RWPE2 (cell line): ENCODE data around the gene UQCR10.

ENCODE experiments used
- ATAC-seq: fragments of 200-7000 bp; cut with Tn5 transposase; 3 replicates; pipeline ENCODE4 v1.9.1; 2021; ENCODE audit warnings: low read depth
- DNase-seq: peaks from one replicate; pipeline ENCODE4 v3.0.0-alpha.2; 2020; ENCODE audit warnings: low spot score
- H3K27ac ChIP-seq: fragments of 450-650 bp; 2 replicates; pipeline ENCODE4 v1.5.1; 2017; ENCODE audit warnings: mild to moderate bottlenecking; ENCODE audit not compliant: poor library complexity, severe bottlenecking
- H3K27me3 ChIP-seq: fragments of 250-450 bp; sonication (Bioruptor Pico); 2 replicates; pipeline ENCODE4 v1.5.1; 2021; ENCODE audit warnings: mild to moderate bottlenecking, moderate library complexity; ENCODE audit not compliant: insufficient read depth, poor library complexity, severe bottlenecking
- H3K36me3 ChIP-seq: fragments of 250-450 bp; sonication (Bioruptor Pico); 2 replicates; pipeline ENCODE4 v1.5.1; 2020; ENCODE audit warnings: low read depth, mild to moderate bottlenecking, moderate library complexity
- H3K4me1 ChIP-seq: fragments of 250-450 bp; sonication (Bioruptor Pico); 2 replicates; pipeline ENCODE4 v1.5.1; 2021; ENCODE audit warnings: mild to moderate bottlenecking, moderate library complexity; ENCODE audit not compliant: insufficient read depth, poor library complexity, severe bottlenecking
- H3K4me3 ChIP-seq: fragments of 250-450 bp; sonication (Bioruptor Pico); 2 replicates; pipeline ENCODE4 v1.5.1; 2021; ENCODE audit warnings: mild to moderate bottlenecking, moderate library complexity; ENCODE audit not compliant: severe bottlenecking
- H3K9me3 ChIP-seq: fragments of 250-450 bp; sonication (Bioruptor Pico); 2 replicates; pipeline ENCODE4 v1.5.1; 2021; ENCODE audit warnings: mild to moderate bottlenecking, moderate library complexity; ENCODE audit not compliant: severe bottlenecking
- TF ChIP-seq, protein P1 (sequence below): fragments of 450-650 bp; IDR thresholded peaks from one replicate; pipeline ENCODE4 v1.5.1; 2017; ENCODE audit warnings: mild to moderate bottlenecking, moderate library complexity; ENCODE audit not compliant: poor library complexity, severe bottlenecking

Gene UQCR10

DNA sequence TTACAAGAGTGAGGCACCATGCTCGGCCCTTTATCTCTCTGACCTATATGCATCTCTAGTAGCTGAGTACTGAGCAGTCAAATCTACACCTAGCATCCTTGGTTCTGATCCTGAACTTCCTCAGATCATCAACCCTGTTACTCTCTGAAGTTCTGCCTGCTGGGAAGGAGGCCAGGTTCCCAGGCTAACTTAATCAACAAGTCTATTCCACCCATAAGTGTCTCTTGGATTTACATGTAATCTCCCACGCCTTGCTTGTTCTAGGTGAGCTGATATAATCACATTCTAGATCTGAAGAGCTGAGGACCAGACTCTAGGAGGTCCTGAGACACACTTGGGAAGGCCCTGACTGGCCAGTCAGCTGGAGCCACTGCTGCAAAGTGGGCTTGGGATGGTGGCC is 25.2 kb upstream of the UQCR10 start:
- TF ChIP-seq, protein P1, sequence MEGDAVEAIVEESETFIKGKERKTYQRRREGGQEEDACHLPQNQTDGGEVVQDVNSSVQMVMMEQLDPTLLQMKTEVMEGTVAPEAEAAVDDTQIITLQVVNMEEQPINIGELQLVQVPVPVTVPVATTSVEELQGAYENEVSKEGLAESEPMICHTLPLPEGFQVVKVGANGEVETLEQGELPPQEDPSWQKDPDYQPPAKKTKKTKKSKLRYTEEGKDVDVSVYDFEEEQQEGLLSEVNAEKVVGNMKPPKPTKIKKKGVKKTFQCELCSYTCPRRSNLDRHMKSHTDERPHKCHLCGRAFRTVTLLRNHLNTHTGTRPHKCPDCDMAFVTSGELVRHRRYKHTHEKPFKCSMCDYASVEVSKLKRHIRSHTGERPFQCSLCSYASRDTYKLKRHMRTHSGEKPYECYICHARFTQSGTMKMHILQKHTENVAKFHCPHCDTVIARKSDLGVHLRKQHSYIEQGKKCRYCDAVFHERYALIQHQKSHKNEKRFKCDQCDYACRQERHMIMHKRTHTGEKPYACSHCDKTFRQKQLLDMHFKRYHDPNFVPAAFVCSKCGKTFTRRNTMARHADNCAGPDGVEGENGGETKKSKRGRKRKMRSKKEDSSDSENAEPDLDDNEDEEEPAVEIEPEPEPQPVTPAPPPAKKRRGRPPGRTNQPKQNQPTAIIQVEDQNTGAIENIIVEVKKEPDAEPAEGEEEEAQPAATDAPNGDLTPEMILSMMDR = no peak
- Histone ChIP-seq H3K36me3 (0 out of 2 replicates have a peak, but pooled peaks cover 3% of the 10 kb centered on the region), H3K4me3 (no peak overlapping the region), H3K9me3 (no peaks in the 10 kb centered on the region), H3K27ac (no peak overlapping the region), H3K4me1 (peaks cover 11% of the 10 kb centered on the region), H3K27me3 (no peaks in the 10 kb centered on the region)
- DNase-seq = no peak
- ATAC-seq = no peak

DNA sequence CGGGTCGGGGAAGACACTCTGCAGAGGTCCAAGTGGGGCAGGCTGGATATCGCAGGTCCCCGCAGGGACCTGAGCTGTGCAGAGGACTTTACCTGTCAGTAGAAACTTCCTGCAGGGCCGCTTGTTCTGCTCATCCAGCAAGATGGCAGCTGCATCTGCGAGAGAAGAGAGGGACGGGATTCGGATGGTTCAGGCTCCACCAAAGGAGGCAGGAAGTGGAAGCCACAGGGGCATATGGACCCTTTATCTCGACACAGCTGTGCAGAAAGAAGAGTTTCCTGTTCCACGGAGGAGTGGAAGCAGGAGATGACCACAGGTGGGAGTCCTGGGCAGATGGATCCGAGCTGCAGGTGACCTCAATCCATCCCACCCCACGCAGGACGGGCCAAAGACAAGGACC is 24.8 kb upstream of the UQCR10 start:
- TF ChIP-seq, protein P1 = no peak
- no peak for ATAC-seq
- Histone ChIP-seq H3K27ac (no peak overlapping the region), H3K27me3 (no peaks in the 10 kb centered on the region), H3K36me3 (0 out of 2 replicates have a peak, but pooled peaks cover 3% of the 10 kb centered on the region), H3K9me3 (no peaks in the 10 kb centered on the region), H3K4me3 (no peak overlapping the region), H3K4me1 (peaks cover 11% of the 10 kb centered on the region)
- DNase-seq = no peak

DNA sequence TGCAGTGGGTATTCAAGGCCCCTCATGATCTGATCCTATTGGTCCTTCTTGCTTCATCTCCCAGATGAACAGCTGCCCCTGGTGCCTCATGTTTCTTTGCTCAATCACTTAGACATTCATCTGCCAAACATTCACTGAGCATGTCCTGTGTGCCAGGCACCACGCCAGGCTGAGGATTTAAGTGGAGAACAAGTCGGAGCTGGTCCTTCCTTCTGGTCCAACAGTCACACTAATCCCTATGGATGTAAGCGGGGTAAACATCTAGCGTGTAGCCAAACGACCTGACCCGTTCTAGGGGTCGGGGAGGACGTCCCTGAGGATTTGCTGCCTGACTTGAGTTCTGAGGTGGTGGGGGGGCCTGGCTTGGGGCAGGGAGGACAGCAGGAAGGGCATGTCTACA is 22.3 kb upstream of the UQCR10 start:
- ATAC-seq (peak; percentile 91), DNase-seq (peak; percentile 89)
- Histone ChIP-seq H3K27me3 (no peaks in the 10 kb centered on the region), H3K4me1 (peaks cover 11% of the 10 kb centered on the region), H3K4me3 (no peak overlapping the region), H3K36me3 (0 out of 2 replicates have a peak, but pooled peaks cover 3% of the 10 kb centered on the region), H3K9me3 (no peaks in the 10 kb centered on the region), H3K27ac (peak overlapping the region; percentile 63)
- TF ChIP-seq, protein P1 = no peak

DNA sequence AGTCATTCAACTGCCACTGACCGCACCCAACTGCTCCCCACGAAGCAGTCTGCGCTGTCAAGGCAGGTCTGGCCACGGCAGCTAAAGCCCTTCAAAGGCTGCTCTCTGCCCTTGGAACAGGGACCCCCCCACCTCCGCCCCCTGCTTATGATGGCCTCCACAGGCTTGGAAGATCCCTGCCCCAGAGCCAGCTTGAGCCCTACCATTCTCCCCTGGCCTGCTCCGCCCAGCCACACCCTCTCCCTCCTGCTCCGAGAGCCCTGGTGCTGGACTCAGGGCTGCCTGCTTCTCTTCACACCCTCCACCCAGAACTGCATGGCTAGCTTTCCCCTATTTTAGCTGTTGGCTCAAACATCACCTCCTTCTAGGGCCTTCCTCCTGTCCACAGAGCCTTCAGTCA is 19.3 kb upstream of the UQCR10 start:
- Histone ChIP-seq H3K9me3 (no peaks in the 10 kb centered on the region), H3K4me3 (no peak overlapping the region), H3K4me1 (peaks cover 11% of the 10 kb centered on the region), H3K27me3 (no peaks in the 10 kb centered on the region), H3K36me3 (no peaks in the 10 kb centered on the region), H3K27ac (no peak overlapping the region)
- ATAC-seq = no peak
- TF ChIP-seq, protein P1 = no peak
- DNase-seq = no peak

DNA sequence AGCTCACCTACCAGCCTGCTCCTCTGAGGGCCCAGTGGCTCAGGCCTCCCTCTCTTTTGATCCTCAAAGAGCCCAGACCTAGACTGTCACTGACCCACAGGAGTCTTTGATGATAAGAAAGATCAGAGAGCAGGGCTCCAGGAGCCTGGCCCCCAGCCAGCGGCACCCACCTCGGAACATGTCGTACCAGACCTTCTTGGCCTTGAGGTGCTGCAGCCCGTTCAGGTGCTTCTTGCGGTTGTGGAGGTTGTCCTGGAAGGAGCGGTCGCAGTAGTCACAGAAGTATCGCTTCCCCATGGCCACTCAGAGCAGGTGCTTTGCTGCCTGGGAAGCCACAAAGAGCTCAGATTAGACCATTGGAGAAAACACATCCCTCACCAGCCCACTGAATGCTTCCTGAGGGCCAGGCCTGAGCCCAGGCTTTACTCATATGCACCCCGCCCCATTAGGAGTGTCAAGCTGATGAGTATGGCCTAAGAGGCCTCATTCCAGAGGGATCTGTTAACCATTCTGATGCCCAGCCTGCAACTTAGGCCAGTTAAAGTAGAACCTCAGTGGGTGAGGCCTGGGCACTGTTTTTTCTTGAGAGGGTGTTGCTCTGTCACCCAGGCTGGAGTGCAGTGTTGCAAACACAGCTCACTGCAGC is 18.8 kb upstream of the UQCR10 start:
- Histone ChIP-seq H3K36me3 (no peaks in the 10 kb centered on the region), H3K4me3 (no peak overlapping the region), H3K9me3 (no peaks in the 10 kb centered on the region), H3K4me1 (peaks cover 11% of the 10 kb centered on the region), H3K27me3 (no peaks in the 10 kb centered on the region), H3K27ac (no peak overlapping the region)
- DNase-seq (no peak), ATAC-seq (peak; percentile 32; the same call in 2 of the 3 replicates)
- TF ChIP-seq, protein P1 = no peak
